D341Med (cell line): Measurements from ENCODE around the gene ZBED4.

Experiments
- DNase-seq: peaks from one replicate; pipeline ENCODE4 v3.0.0; 2012; ENCODE audit warnings: low spot score

Gene ZBED4

GRCh38 chr22:49936973-49937757 is 83.5 kb downstream of the ZBED4 start:
- DNase-seq = no peak

- no peak for DNase-seq
These were observed 84.3 kb downstream of the ZBED4 start for GRCh38 chr22:49937758-49938564.

GRCh38 chr22:49938565-49939136 is 85.0 kb downstream of the ZBED4 start:
- DNase-seq = no peak
